NCI-H1105 (cell line): Measurements from ENCODE around the gene CNPY4.

ENCODE experiments used
- DNase-seq: peaks from one replicate; lab custom pipeline; 2025; lab: John Stamatoyannopoulos, UW

The CNPY4 gene

GRCh38 chr7:100091411-100092181, 27.8 kb upstream of the CNPY4 start:
- DNase-seq: no peak

- no peak for DNase-seq
Observed at GRCh38 chr7:100093054-100093453, 26.4 kb upstream of the CNPY4 start.

GRCh38 chr7:100093498-100093897, 25.9 kb upstream of the CNPY4 start:
- DNase-seq: no peak

- no peak for DNase-seq
Observed at GRCh38 chr7:100093925-100094486, 25.4 kb upstream of the CNPY4 start.

GRCh38 chr7:100095289-100095688, 24.1 kb upstream of the CNPY4 start:
- no peak for DNase-seq

- no peak for DNase-seq
Observed at GRCh38 chr7:100095704-100096103, 23.7 kb upstream of the CNPY4 start.

GRCh38 chr7:100098913-100099312, 20.5 kb upstream of the CNPY4 start:
- DNase-seq: no peak

GRCh38 chr7:100099452-100099851, 20.0 kb upstream of the CNPY4 start:
- DNase-seq: no peak

GRCh38 chr7:100100420-100101015, 18.9 kb upstream of the CNPY4 start:
- DNase-seq: peak; percentile 94

- DNase-seq: peak; percentile 98
Observed at GRCh38 chr7:100101016-100101862, 18.2 kb upstream of the CNPY4 start, which contains the start of the genes AP4M1 and MCM7. AP4M1 (plus strand) TSS chr7:100101643; CDS start chr7:100101715, 72 bp downstream. MCM7 (minus strand) TSS chr7:100101397; CDS start chr7:100101294, 103 bp downstream.

- DNase-seq: no peak
Observed at GRCh38 chr7:100102950-100103840, 16.2 kb upstream of the CNPY4 start.

- no peak for DNase-seq
Observed at GRCh38 chr7:100105534-100105933, 13.9 kb upstream of the CNPY4 start.

GRCh38 chr7:100106633-100107032, 12.8 kb upstream of the CNPY4 start:
- DNase-seq: no peak

- no peak for DNase-seq
Observed at GRCh38 chr7:100107125-100107737, 12.2 kb upstream of the CNPY4 start.

- DNase-seq: no peak
Observed at GRCh38 chr7:100107890-100108289, 11.5 kb upstream of the CNPY4 start.

- no peak for DNase-seq
Observed at GRCh38 chr7:100109521-100110163, 9.8 kb upstream of the CNPY4 start.

- no peak for DNase-seq
Observed at GRCh38 chr7:100111156-100111555, 8.3 kb upstream of the CNPY4 start.

GRCh38 chr7:100111914-100112313, 7.5 kb upstream of the CNPY4 start:
- no peak for DNase-seq

- no peak for DNase-seq
Observed at GRCh38 chr7:100115026-100115425, 4.4 kb upstream of the CNPY4 start.

GRCh38 chr7:100118388-100119071, 904 bp upstream of the CNPY4 start:
- no peak for DNase-seq
